GM18508 (cell line): ENCODE data around the gene FAM124B.
"Not testable (repeated sequence)": the region's sequence is repeated elsewhere in the genome, so short reads cannot be mapped to it uniquely, and the experiment has no call there.

Experiments
- ATAC-seq: cut with Tn5 transposase; IDR thresholded peaks from one replicate; pipeline ENCODE4 v1.9.1; 2021; ENCODE audit warnings: moderate number of reproducible peaks; ENCODE audit not compliant: insufficient read depth, unreplicated experiment

FAM124B gene

DNA sequence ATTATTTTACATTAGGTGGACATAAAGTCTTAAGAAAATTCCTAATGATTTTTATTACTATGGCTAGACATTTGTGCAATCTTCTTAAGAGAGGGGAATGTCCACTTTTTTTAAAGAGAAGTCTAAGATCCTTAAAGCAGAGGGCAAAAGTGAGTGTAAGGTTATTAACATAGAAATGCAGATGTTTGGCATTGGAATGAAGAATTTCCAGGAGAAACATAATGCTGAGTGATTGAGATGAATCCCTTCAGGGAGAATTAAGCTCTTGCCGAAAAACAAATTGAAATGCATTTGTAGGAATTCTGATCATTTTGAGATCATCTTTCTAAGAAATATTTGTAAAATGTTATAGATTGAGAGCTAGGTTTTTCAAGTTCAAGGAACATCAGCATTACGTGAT is 15.0 kb downstream of the FAM124B start:
- no peak for ATAC-seq

DNA sequence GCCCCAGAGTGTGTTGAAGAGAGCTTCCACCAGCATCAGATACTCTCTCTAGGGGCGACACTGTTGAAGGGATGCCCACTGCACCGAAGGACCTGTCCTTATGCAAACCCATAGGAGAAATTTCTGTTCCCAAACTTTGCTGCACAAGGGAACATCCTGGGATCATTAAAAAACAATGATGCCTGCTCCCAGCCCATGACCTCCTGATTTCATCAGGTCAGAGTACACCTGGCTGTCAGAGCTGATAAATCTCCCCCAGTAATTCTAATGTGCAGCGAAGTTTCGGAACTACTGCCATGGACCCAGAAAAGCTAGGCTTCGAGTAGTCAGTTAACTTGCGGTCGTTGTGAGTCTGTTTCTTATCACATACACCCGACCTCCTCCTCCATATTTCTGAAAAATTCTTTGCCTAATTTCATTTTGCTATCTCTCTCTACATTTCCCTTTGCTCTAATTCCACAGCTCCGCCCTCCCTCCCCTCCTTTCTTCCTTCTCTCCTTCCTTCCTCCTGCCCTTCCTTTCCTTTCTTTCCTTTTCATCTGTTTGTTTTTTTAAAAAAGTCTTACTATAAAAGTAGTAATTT is 18.8 kb downstream of the FAM124B start:
- ATAC-seq, result no peak

DNA sequence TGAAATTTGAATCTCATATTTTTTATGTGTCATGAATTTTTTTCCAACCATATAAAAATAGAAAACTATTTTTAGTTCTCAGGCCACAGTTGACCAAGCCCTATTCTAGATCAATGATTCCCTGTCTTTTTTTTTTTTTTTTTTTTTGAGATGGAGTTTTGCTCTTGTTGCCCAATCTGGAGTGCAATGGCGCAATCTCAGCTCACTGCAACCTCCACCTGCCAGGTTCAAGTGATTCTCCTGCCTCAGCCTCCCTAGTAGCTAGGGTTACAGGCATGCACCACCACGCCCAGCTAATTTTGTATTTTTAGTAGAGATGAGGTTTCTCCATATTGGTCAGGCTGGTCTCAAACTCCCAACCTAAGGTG is 19.6 kb downstream of the FAM124B start:
- ATAC-seq, result not testable (repeated sequence)

DNA sequence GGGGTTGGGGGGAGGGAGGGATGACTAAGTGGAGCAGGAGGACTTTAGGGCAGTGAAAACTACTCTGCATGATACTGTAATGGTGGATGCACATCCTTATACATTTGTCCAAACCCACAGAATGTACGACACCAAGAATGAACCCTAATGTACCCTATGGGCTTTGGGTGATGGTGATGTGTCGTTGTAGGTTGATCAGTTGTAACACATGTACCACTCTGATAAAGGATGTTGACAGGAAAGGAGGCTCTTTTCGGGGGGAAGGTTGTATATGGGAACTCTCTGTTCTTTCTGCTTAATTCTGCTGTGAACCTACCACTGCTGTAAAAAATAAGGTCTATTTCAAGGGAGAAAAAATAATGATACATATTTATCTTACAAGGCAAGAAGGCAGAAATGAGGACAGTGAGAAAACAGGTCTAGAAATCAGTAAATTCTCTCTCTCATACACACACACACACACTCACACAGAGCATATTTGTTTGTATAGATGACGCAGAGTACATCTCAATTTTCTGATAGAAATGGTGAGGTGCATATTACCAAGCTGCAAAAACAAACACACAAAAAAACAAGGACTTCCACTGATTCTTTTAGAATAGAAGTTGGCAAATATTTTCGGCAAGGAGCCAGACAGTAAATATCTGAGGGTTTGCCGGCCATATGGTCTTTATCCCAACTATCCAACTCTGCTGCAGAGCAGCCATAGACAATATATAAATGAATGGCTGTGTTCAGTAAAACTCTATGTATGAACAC is 20.2 kb downstream of the FAM124B start:
- ATAC-seq, result no peak

DNA sequence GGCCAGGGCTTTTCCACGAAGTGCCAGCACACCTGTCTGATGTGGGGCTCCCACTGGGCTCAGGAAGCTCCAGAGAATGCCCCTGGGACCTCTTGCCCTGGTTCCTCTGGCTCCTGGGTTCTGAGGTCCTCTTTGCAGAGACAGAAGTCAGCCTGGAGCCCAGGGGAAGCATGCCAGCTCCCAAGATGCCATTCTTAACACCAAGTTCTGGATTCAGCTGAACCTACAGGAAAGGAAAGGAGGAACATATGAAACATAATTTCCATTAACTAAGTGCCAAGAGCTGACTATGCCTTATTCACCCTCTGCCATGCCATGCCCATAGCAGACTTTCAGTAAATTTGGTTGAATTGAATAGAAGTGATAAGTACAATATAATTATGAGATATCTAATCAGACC is 21.9 kb downstream of the FAM124B start:
- ATAC-seq, result no peak

DNA sequence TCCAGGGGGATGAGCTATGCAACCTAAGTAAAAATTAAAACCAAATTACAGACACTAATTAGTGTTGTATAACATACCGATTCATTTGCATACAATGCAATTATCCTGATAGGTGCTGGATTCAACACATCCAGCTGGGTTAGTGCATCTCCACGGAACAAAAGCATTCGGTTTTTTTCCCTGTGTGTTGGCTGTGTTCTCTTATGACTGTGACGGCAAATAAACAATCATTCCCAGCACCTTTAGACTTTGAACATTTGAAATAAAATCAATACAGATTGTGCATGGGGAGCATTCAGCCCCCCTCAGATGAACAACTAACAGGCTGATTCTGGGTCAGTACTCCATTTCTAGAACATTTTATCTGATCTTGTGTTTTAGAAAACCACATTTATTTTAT is 22.7 kb downstream of the FAM124B start:
- ATAC-seq, result no peak

DNA sequence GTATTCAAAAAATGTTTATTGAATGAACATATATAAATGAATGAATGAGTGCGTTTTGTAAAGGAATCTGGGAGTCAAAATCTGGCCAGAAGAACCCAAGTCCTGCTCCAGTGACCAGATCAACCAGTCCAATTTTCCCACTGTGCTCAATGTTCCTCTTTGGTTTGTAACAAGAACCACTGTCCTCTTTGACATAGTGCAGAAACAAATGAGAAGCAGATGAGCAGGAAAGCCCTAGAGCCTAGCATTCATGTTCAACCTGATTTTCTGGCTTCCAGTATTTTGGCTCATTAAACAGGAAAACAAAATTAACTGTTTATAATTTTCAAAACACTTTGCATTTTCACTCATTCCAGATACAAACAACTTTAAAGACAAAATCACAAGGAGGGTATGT is 23.2 kb downstream of the FAM124B start:
- ATAC-seq, result no peak

DNA sequence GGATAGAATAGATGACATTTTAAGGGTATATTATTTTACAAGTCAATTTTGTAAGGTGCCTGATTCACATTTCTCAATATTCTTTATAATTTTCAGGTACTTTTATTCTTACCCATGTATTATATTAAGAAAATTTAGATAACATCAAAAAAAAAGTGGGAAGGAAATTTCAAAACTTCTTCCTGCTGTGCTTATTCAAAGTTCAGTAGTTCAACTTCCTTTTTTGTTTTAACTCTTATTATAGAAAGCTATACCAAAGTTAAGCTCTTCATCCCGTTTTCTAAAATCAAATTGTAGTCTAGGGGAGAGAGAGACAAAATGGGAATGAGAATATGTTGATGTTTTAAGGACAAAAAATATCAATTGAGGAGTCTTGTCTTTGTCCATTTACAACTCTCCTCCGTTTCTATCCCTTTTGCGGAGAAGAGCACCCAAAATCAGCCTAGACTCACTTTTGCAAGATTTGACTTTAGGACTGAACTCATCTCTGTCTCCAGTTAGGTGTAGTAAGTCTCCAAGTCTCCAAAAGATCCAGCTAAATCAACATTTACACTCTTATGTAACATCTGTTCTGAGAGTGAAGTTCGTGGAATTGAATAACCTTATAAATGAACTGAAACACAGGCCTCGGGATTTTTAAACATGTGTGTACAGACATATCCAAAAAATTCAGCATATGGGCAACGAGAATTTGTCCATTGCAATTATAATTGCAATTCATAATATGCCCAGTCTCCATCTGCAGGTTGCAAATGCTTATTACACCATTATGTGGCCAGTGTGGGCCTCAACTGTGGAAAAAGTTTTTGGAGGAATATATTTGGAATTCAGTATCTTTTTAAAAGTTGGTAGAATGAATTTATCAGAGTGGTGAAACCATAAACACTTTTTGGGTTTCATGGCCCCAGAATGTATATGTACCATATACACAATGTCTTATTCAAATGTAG is 23.9 kb downstream of the FAM124B start:
- no peak for ATAC-seq

DNA sequence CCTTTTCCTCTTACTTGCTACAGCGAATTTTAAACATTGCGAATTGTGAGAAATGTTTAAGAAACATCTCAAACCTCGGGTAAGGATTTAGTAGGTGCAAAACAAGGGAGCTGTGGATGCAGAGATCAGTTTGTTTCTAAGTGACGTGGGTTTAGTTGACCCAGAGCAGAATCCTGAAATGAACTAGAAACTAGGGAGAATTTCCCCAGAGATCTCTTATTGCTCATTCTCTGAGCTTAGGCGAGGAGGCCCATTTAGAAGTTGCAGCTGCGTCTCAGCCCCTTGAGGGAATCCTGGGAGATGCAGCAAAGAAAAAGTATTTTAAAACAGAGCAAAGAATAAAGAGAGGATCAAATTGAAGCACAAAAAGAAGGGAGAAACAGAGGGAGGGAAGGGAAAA is 29.3 kb downstream of the FAM124B start:
- ATAC-seq, result no peak

DNA sequence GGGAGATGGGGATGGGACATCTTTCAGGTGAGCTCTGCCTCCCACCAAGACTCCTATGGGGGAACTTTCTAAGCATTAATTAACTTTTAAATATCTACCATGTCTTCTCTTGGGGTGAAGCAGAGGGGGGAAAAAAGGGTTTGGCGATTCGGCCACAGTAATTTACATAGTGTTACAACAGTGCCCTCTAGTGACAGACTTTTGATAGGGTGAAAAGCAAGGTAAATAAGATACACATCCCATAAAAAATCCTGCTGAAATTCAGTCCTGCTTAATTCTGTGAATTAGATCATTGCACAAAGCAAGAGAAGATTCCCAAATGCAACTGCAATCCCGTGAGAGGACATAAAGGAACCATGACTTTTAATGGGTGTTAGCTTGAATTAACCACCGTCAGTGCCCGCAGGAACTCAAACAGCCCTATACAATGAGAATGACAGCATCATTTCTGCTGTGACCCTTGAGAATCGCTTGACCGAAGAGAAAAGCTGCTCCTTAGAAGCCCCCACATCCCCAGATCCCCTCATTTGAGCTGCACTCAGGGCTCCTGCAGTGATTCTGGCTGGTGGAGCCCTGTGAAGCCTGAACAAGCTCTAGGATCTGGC is 32.8 kb downstream of the FAM124B start:
- no peak for ATAC-seq

DNA sequence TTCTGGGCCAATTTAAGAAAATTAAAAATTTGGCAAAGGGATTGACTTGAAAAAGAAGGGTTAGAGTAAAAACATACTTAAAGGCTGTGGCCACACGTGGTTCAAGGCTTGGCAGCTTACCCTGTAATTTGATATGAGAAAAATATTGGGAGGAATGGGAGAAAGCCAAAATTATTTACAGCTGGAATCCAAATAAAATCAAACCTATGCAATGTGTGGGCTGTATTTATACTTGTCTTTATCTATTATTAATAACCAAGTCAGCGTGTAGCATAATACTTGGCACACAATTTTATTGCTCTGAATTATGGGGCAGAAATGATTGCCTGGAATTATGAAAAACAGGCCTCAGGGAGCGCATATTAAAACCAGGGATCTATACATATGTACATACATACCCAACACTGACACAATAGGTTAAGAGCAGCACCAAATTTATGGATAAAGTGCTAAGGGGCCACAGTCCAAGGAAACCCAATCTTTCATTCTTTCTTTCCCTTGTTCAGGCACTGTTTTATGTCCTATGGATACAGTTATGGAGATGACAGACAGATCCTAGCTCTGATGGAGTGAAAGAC is 35.6 kb downstream of the FAM124B start:
- no peak for ATAC-seq

DNA sequence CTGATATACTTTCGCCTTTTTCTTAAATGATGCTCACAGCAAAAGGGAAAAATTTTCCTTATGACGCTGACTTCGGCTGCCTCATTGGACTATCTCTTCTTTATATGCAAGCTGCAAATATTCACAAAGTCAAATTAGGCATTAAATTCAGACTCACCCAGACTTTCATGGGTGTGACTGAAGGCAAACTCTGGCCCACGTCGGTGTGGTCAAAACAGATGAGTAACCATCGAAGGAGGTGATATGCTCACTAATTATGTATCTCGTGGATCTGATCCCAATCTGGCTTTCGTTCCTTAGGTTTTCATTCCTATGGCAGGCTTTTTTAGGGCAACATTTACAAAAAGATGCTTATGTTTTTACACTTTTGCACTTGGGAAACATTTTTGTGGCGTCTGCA is 36.6 kb downstream of the FAM124B start:
- no peak for ATAC-seq

DNA sequence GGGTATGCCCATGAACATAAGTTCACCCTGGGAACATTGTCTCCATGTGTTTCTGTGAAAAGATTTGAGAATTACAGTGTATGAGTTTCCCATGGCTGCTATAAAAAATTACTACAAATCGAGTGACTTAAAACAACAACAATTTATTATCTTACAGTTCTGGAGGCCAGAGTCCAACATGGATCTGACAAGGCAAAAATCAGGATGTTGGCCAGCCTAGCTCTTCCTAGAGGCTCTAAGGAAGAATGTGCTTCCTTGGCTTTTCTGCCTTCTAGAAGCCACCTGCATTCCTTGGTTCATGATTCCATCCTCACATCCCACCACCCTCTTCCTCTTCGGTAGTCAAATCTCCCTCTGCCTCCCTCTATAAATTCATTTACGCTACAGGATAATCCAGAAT is 38.6 kb downstream of the FAM124B start:
- no peak for ATAC-seq

DNA sequence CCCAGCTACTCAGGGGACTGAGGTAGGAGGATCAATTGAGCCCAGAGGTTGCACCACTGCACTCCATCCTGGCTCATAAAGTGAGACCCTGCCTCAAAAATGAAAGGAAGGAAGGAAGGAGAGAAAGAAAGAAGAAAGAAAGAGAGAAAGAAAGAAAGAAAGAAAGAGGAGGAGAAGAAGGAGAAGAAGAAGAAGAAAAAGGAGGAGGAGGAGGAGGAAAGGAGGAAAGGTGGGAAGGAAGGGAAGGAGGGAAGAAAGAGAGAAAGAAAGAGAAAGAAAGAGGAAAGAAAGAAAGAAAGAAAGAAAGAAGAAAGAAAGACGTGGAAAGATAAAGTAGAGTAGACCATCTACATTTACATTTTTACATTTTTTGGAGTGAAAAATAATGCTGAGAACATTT is 39.8 kb downstream of the FAM124B start:
- no peak for ATAC-seq

DNA sequence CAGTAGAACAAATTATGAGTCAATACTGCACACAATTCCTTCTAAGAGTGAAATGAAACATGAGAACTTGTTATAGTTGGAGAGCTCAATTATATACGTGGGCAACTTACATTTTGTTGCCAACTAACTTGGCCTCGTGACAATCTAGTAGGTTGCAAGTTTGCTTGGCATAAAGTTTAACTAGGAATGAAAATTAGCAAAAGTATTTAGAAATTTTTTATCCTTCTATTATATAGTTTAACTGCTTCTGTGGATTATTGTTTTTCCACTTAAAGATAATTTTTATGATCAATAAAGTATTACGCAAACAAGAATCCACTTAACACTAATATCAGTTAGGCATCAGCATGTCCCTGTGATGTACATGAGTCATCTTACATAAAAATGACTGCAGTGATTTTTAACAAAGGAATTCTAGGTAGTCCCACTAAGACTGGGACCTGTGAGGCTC is 41.1 kb downstream of the FAM124B start:
- no peak for ATAC-seq

DNA sequence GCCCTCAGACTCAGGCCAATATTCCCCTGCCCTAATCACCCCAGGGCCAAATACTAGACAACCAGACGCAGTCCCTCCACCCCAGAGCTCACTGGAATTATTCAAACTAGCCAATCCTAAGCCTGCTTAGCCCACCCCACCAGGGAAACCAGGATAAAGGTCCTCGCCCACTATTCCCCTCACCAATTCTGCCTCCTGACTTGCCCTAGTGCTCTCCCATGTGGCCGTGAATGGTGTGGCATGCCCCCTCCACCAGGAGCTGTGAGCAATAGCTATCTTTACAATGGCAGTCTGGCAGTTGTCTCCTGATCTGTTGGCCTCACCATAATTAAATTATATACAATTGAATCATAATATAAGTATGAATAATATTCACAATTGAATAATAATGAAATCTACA is 42.3 kb downstream of the FAM124B start:
- no peak for ATAC-seq

DNA sequence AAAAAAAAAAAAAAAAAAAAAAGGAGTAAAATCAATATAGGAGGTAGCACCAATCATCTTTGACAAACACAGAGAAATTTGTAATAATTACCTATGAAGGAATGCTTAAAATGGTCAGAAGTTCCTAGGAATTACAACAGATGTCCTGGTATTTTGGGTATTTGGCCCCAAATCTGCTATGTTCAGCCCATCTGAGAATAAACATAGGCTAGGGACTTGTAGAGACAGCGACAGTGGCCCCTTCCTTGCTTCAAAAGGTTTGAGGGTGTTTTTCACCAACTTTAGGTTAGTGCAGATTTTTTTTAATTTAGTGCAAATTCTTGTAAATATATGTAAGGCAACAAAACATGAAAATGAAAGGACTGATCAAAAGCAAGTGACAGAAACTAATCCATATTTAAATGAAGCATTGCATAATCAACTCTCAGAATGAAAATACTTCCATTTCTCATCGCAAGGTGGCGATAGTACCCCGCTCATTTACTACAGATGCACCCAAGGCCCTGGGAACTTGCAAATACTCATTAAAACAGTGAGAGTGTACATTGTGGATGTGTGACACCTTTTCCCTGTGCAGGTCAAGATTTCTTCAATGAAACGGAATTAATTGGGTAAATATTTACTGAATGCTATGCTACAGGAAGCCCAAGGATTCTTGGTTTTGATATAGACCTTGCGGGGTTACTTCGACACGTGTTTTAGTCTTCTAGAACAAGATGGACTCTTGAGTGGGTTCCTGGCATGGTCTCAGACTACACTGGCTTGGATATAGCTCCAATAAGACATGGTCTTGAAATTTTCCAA is 44.6 kb downstream of the FAM124B start:
- peak; percentile 70 for ATAC-seq

DNA sequence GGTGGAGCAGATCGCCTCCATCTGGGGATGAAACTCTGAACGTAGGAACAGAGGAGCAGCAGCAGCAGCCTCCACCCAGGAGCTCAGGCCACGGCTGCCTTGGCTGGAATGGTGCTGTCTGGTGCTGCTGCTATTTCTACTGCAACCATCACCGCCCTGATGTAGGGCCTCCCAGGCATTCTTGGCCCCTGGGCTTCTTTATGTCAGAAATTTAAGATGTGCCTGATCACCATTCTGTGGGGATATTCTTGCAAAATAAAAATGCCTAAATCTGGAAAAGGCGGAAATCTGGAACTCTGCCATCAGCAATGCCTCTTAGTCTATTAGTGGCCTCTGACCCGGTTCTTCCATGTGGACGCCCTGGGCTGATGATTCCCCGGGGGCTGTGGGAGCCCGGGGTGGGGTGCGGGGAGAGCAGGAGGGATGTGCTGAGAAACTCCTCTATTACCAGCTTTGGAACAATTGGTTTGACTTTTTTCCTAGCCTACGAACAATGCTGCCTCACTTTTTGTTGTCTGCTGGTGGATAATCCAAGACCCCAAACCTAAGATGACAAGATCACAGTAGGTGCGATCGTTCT is 47.2 kb downstream of the FAM124B start:
- ATAC-seq, result no peak

DNA sequence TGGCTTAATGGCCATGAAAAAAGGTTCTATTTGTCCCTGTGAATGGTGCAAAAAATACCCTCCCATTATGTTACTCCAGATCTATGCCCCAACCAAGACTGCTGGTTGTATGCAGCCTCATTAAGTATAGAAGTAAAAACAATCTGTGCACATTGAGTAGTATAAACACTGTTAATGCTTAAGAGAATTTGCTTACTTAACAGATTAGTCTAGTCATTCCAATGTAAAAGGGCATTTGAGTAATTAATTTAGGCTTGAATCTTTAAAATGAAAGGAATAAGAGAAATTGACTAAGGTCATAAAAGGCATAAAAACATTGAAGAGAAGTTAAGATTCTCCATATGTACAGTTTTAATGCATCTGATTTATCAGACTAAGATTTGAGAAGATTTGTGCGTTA is 51.2 kb downstream of the FAM124B start:
- no peak for ATAC-seq
